ENCODE data around the gene CREB5.

CREB5 gene

GRCh38 chr7:28836716-28837115 is 424.4 kb downstream of the CREB5 start:
- FAIRE-seq = no peak

GRCh38 chr7:28837216-28837615 is 424.9 kb downstream of the CREB5 start:
- no peak for FAIRE-seq

GRCh38 chr7:28840592-28840995 is 428.3 kb downstream of the CREB5 start:
- FAIRE-seq = peak; percentile 96

- no peak for FAIRE-seq
Measured at GRCh38 chr7:28841766-28842165, 429.4 kb downstream of the CREB5 start.

GRCh38 chr7:28842769-28843295 is 430.5 kb downstream of the CREB5 start:
- FAIRE-seq = no peak

GRCh38 chr7:28845106-28845505 is 432.8 kb downstream of the CREB5 start:
- FAIRE-seq = no peak

GRCh38 chr7:28847176-28847575 is 434.9 kb downstream of the CREB5 start:
- no peak for FAIRE-seq

- no peak for FAIRE-seq
Measured at GRCh38 chr7:28847681-28848080, 435.4 kb downstream of the CREB5 start.

GRCh38 chr7:28848906-28849305 is 436.6 kb downstream of the CREB5 start:
- FAIRE-seq = no peak

GRCh38 chr7:28850699-28851098 is 438.4 kb downstream of the CREB5 start:
- no peak for FAIRE-seq

- no peak for FAIRE-seq
Measured at GRCh38 chr7:28853150-28853549, 440.8 kb downstream of the CREB5 start.

- FAIRE-seq = no peak
Measured at GRCh38 chr7:28853834-28854749, 441.8 kb downstream of the CREB5 start.

GRCh38 chr7:28854750-28855074 is 442.4 kb downstream of the CREB5 start:
- no peak for FAIRE-seq

GRCh38 chr7:28855538-28856217 is 443.4 kb downstream of the CREB5 start:
- FAIRE-seq = peak; percentile 68

GRCh38 chr7:28856656-28857055 is 444.3 kb downstream of the CREB5 start:
- FAIRE-seq = no peak

- FAIRE-seq = no peak
Measured at GRCh38 chr7:28858206-28858605, 445.9 kb downstream of the CREB5 start.

- no peak for FAIRE-seq
Measured at GRCh38 chr7:28858895-28859294, 446.6 kb downstream of the CREB5 start.

GRCh38 chr7:28861825-28862224 is 449.5 kb downstream of the CREB5 start:
- no peak for FAIRE-seq

GRCh38 chr7:28862595-28863272 is 450.4 kb downstream of the CREB5 start:
- no peak for FAIRE-seq

- FAIRE-seq = no peak
Measured at GRCh38 chr7:28865601-28866144, 453.4 kb downstream of the CREB5 start.

GRCh38 chr7:28868712-28869111 is 456.4 kb downstream of the CREB5 start:
- no peak for FAIRE-seq

- no peak for FAIRE-seq
Measured at GRCh38 chr7:28871077-28871476, 458.8 kb downstream of the CREB5 start.

- no peak for FAIRE-seq
Measured at GRCh38 chr7:28871631-28872030, 459.3 kb downstream of the CREB5 start.

Data from islet of Langerhans (tissue), 1 donor.